Osteocyte (in vitro differentiated cells): ENCODE data around the gene CHD5. TPM values are rescaled to one million over a fixed set of nuclear protein-coding genes. Genes with fewer than 3 reads are reported as not detected.

Experiments used
- DNase-seq: peaks from one replicate; pipeline ENCODE4 v3.0.0; 2021; ENCODE audit warnings: mixed read lengths; ENCODE audit not compliant: unreplicated experiment; ENCODE audit errors: extremely low spot score
- H3K27ac Mint-ChIP-seq: one replicate; pipeline ENCODE4 v1.8.0; 2021; ENCODE audit warnings: mild to moderate bottlenecking, mixed read lengths; ENCODE audit not compliant: unreplicated experiment
- H3K27me3 Mint-ChIP-seq: one replicate; pipeline ENCODE4 v1.8.0; 2021; ENCODE audit warnings: mixed read lengths; ENCODE audit not compliant: unreplicated experiment
- H3K36me3 Mint-ChIP-seq: one replicate; pipeline ENCODE4 v1.8.0; 2021; ENCODE audit warnings: mixed read lengths; ENCODE audit not compliant: unreplicated experiment
- H3K4me1 Mint-ChIP-seq: one replicate; pipeline ENCODE4 v1.8.0; 2021; ENCODE audit warnings: mixed read lengths; ENCODE audit not compliant: unreplicated experiment
- H3K4me3 Mint-ChIP-seq: one replicate; pipeline ENCODE4 v1.8.0; 2021; ENCODE audit warnings: mild to moderate bottlenecking, moderate library complexity, mixed read lengths; ENCODE audit not compliant: unreplicated experiment
- H3K9me3 Mint-ChIP-seq: one replicate; pipeline ENCODE4 v1.8.0; 2021; ENCODE audit warnings: mixed read lengths; ENCODE audit not compliant: unreplicated experiment
- CTCF ChIP-seq: fragments of 200-600 bp; sonication (generic); IDR thresholded peaks from 2 replicates; pipeline ENCODE4 v1.5.0; 2021; ENCODE audit warnings: antibody characterized with exemption, mild to moderate bottlenecking, moderate library complexity
- total RNA-seq: library from RNA; stranded (reverse); gene quantifications from 2 replicates; pipeline ENCODE4 v1.2.1, GENCODE V29; 2021

Gene CHD5
- total RNA-seq, 1 donor from 2014 or later, result 0.43 TPM

- no peaks in the 10 kb centered on the region for H3K27me3 Mint-ChIP-seq
- DNase-seq, result no peak
- H3K9me3 Mint-ChIP-seq, result no peaks in the 10 kb centered on the region
- no peak overlapping the region for H3K27ac Mint-ChIP-seq
- no peak for TF ChIP-seq CTCF
- no peak overlapping the region for H3K4me3 Mint-ChIP-seq
- H3K4me1 Mint-ChIP-seq, result no peaks in the 10 kb centered on the region
- no peaks in the 10 kb centered on the region for H3K36me3 Mint-ChIP-seq
Measured at GRCh38 chr1:6103111-6103853, 76.8 kb downstream of the CHD5 start.

DNA sequence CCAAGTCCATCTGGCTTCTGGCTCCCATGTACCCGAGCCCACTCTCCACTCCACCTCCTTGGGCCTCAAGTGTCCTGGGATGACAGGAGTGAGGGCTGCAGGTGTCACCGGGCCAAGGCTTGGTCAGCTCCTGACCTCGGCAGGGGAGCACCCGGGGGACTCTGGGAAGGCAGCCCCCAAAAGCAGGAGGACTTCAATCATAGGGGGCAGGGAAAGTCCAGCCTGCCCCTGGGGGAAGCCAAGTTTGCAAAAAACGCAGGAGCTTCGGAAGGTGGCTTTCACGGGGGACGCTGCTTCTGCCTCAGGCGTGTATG is 77.6 kb downstream of the CHD5 start:
- Mint-ChIP-seq H3K27me3 (no peaks in the 10 kb centered on the region), H3K9me3 (no peaks in the 10 kb centered on the region), H3K27ac (no peak overlapping the region), H3K36me3 (no peaks in the 10 kb centered on the region), H3K4me1 (no peaks in the 10 kb centered on the region), H3K4me3 (no peak overlapping the region)
- TF ChIP-seq CTCF, result no peak
- no peak for DNase-seq

DNA sequence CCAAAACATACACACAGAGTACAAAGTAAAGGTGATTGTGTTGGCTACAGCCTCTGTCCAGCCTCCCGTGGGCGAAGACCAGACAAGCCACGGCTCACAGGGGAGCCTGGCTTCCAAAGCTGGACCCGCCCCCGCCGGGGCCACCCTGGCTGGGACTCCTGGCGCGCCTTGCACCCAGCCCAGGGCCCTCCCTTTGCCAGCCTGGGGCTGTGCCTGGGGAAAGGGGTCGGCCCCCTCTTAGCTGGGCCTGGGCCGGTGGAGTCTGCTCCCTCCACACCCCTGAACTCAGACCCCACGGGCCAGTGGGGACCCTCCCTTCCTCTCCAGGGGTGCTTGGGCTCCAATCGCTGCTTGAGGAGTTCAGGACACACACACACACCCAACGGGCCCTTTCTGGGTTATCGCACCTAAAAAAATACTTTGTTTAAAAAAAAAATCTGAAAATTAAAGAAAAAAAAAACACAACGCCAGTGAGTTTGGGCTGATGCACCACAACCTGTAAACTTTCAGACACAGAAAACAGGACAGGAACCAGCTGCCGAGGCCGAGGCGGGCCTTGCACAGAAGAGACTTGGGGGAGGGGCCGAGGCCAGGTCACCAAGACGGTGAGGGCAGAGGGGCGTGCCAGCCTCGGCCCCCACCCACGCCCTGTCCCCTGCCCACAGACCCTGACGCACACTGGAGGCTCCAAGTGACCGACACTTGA is 78.1 kb downstream of the CHD5 start:
- H3K9me3 Mint-ChIP-seq, result no peaks in the 10 kb centered on the region
- no peak overlapping the region for H3K4me3 Mint-ChIP-seq
- no peak overlapping the region for H3K27ac Mint-ChIP-seq
- no peaks in the 10 kb centered on the region for H3K4me1 Mint-ChIP-seq
- no peaks in the 10 kb centered on the region for H3K27me3 Mint-ChIP-seq
- H3K36me3 Mint-ChIP-seq, result no peaks in the 10 kb centered on the region
- no peak for DNase-seq
- no peak for TF ChIP-seq CTCF

DNA sequence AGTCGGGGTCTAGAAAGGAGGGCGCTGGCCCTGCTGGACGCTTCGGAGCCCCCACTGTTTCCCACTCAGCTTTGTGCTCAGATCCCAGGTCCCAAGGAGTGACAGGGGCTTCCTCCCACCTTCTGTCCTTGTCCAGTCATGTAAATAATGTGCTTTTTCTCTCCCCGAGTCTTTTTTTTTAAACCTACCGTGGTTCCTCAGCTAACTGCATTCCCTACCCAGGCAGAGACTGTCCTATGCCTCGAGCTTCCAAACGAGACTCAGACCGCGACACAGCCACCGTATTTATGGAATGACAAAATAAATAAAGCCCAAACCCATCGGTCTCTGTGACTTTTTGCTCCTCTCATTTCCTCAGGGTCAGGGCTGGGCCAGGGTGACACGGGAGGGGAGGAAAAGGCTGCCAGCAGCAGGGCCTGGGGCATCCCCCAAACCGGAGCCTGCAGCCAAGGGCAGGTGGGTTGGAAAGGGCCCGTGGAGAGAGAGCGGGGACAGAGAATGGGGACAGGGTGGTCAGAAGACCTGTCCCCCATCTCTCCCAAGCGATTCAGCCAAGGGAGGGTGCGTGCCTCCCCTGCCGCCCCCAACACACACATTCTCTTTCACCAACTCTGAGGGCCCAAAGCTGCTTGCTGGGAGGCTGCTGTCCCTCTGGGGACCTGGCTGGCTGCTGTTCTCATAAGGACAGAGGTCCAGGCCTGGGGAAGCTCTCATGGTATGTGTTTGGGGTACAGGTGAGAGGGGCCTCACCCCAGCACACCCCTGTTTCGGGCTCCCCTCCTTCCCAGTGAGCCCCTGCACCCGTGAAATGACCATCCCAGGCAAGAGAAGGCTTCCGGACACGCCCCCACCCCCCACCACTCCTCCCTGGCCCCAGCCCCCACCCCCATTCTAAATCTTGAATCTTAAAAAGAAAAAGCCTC is 79.0 kb downstream of the CHD5 start:
- no peaks in the 10 kb centered on the region for H3K36me3 Mint-ChIP-seq
- TF ChIP-seq CTCF, result no peak
- H3K27me3 Mint-ChIP-seq, result no peaks in the 10 kb centered on the region
- H3K4me1 Mint-ChIP-seq, result no peaks in the 10 kb centered on the region
- H3K9me3 Mint-ChIP-seq, result no peaks in the 10 kb centered on the region
- H3K4me3 Mint-ChIP-seq, result no peak overlapping the region
- no peak overlapping the region for H3K27ac Mint-ChIP-seq
- no peak for DNase-seq
